Thymus (tissue), 14 donors: ENCODE measurements around the gene MKI67. TPM values are rescaled to one million over a fixed set of nuclear protein-coding genes. Genes with fewer than 3 reads are reported as not detected.

ENCODE experiments used
- DNase-seq, 9 donors: peaks; one replicate each; pipeline ENCODE4 v3.0.0-alpha.2; 2013; ENCODE audit warnings: low spot score in 9 of 9, low read depth in 6 of 9, missing footprints in 1 of 9
- H3K27ac ChIP-seq, 2 donors: one replicate each; pipeline ENCODE4 v1.5.1; 2013; ENCODE audit warnings: control low read depth in 1 of 2, low read depth in 1 of 2, low read length in 1 of 2, mild to moderate bottlenecking in 1 of 2, moderate library complexity in 1 of 2
- H3K27me3 ChIP-seq, 2 donors: one replicate each; pipeline ENCODE4 v1.5.1; 2013; ENCODE audit warnings: low read length in 1 of 2; ENCODE audit not compliant: control insufficient read depth in 2 of 2, insufficient read depth in 1 of 2
- H3K36me3 ChIP-seq, 2 donors: one replicate each; pipeline ENCODE4 v1.5.1; 2013; ENCODE audit warnings: low read length in 1 of 2, mild to moderate bottlenecking in 1 of 2, moderate library complexity in 1 of 2; ENCODE audit not compliant: control insufficient read depth in 2 of 2, insufficient read depth in 2 of 2
- H3K4me1 ChIP-seq, 2 donors: one replicate each; pipeline ENCODE4 v1.5.1; 2013; ENCODE audit warnings: low read length in 2 of 2; ENCODE audit not compliant: control insufficient read depth in 2 of 2, insufficient read depth in 2 of 2
- H3K4me3 ChIP-seq, 2 donors: one replicate each; pipeline ENCODE4 v1.5.1; 2013; ENCODE audit warnings: low read length in 2 of 2, control low read depth in 1 of 2, mild to moderate bottlenecking in 1 of 2
- H3K9me3 ChIP-seq, 2 donors: one replicate each; pipeline ENCODE4 v1.5.1; 2013; ENCODE audit warnings: low read length in 1 of 2, mild to moderate bottlenecking in 1 of 2; ENCODE audit not compliant: control insufficient read depth in 2 of 2, insufficient read depth in 1 of 2
- WGBS: extraction: QIAGEN DNeasy Blood & Tissue Kit; methylation state at CpG from one replicate; pipeline ENCODE4 v1.1.7; 2013; 5-methylcytosine and 5-hydroxymethylcytosine counted together
- long read RNA-seq, 10 donors: transcript quantifications; one replicate each; lab custom pipeline, GENCODE V29; 2026
- polyA plus RNA-seq: library from polyadenylated mRNA; stranded (reverse); fragments of 200-250 nt; gene quantifications from one replicate; pipeline ENCODE4 v1.2.3, GENCODE V29; 2013
- total RNA-seq: library from RNA; stranded (reverse); fragments of 120-200 nt; gene quantifications from one replicate; pipeline ENCODE4 v1.2.4, GENCODE V29; 2013
- donor health status: healthy.

Gene MKI67, protein sequence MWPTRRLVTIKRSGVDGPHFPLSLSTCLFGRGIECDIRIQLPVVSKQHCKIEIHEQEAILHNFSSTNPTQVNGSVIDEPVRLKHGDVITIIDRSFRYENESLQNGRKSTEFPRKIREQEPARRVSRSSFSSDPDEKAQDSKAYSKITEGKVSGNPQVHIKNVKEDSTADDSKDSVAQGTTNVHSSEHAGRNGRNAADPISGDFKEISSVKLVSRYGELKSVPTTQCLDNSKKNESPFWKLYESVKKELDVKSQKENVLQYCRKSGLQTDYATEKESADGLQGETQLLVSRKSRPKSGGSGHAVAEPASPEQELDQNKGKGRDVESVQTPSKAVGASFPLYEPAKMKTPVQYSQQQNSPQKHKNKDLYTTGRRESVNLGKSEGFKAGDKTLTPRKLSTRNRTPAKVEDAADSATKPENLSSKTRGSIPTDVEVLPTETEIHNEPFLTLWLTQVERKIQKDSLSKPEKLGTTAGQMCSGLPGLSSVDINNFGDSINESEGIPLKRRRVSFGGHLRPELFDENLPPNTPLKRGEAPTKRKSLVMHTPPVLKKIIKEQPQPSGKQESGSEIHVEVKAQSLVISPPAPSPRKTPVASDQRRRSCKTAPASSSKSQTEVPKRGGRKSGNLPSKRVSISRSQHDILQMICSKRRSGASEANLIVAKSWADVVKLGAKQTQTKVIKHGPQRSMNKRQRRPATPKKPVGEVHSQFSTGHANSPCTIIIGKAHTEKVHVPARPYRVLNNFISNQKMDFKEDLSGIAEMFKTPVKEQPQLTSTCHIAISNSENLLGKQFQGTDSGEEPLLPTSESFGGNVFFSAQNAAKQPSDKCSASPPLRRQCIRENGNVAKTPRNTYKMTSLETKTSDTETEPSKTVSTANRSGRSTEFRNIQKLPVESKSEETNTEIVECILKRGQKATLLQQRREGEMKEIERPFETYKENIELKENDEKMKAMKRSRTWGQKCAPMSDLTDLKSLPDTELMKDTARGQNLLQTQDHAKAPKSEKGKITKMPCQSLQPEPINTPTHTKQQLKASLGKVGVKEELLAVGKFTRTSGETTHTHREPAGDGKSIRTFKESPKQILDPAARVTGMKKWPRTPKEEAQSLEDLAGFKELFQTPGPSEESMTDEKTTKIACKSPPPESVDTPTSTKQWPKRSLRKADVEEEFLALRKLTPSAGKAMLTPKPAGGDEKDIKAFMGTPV (N-terminal part only)
- 41.5 TPM for total RNA-seq
- 3.9 TPM for polyA plus RNA-seq
- long read RNA-seq, donor 1 = 0 reads
- long read RNA-seq, donor 2 = 0 reads
- long read RNA-seq, donor 3, partial matches to known transcripts = 51 of 52 reads
- long read RNA-seq, donor 3, other reads (novel, unspliced or antisense) = 0 of 52 reads
- long read RNA-seq, donor 4, partial matches to known transcripts = 18 of 18 reads
- long read RNA-seq, donor 4, other reads (novel, unspliced or antisense) = 0 of 18 reads
- long read RNA-seq, donor 5, partial matches to known transcripts = 39 of 39 reads
- long read RNA-seq, donor 5, other reads (novel, unspliced or antisense) = 0 of 39 reads
- long read RNA-seq, donor 6, partial matches to known transcripts = 22 of 23 reads
- long read RNA-seq, donor 6, other reads (novel, unspliced or antisense) = 0 of 23 reads
- long read RNA-seq, donor 7, partial matches to known transcripts = 39 of 40 reads
- long read RNA-seq, donor 7, other reads (novel, unspliced or antisense) = 0 of 40 reads
- long read RNA-seq, donor 8, partial matches to known transcripts = 5 of 5 reads
- long read RNA-seq, donor 8, other reads (novel, unspliced or antisense) = 0 of 5 reads
- long read RNA-seq, donor 9, partial matches to known transcripts = 30 of 34 reads
- long read RNA-seq, donor 9, other reads (novel, unspliced or antisense) = 0 of 34 reads
- long read RNA-seq, donor 10, partial matches to known transcripts = 91 of 91 reads
- long read RNA-seq, donor 10, other reads (novel, unspliced or antisense) = 0 of 91 reads

DNA sequence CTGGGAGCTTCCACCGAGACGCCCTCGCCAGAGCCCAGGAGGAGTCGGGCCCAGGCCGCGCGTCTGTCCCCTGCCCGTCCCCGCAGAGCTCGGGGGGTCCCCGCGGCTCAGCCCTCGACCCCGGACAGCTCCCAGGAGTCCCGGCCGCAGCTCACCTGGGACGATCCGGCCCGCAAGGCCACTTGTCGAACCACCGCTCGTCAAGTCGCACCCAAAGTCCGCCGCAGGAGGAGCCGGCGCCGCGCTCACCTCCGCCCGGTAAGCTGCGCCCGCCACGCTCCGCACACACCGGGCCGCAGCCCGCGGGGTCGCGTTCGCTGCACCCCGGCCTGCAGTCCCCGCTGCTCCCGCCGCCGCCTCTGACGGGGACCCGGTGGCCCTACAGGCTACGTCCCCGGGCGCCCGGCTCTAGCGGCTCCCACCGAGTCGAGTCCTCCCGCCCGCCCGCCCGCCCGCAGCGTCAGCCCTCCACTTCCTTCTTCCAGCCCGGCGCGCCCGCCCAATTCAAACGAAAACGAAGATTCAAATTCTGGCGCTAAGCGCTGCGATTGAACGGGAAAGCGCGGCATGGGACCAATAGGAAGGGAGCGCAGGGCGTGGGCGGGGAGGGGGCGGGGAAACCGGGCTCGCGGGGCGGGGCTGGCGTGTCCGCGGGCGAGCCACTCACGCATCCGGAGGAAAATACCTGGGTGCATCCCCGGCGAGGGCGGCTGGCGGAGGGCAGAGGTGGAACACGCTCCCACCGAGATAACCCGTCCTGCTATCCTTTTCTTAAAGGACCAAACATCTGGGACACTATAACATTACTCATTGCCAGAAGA lies at the start of gene MKI67:
Gene MKI67, minus strand, starts transcription at position 480 of the 821 bp plus-strand sequence. CDS start 756 bp downstream, outside the sequence.
- peak within 1 kb of the TSS; percentile 53 to 65 for H3K27ac ChIP-seq
- no peaks in the 10 kb centered on the region for H3K9me3 ChIP-seq
- peak within 1 kb of the TSS; percentile 68 to 76 for H3K4me3 ChIP-seq
- under 1% methylated on average over 95 of the region's 95 CpGs for WGBS
- peaks cover 14 to 27% of the 10 kb centered on the region in 2 donors for H3K4me1 ChIP-seq
- peaks cover 4 to 27% of the 10 kb centered on the region in 2 donors for H3K36me3 ChIP-seq
- peak; percentile 80 to 98 (median 94) for DNase-seq
- no peaks in the 10 kb centered on the region for H3K27me3 ChIP-seq

DNA sequence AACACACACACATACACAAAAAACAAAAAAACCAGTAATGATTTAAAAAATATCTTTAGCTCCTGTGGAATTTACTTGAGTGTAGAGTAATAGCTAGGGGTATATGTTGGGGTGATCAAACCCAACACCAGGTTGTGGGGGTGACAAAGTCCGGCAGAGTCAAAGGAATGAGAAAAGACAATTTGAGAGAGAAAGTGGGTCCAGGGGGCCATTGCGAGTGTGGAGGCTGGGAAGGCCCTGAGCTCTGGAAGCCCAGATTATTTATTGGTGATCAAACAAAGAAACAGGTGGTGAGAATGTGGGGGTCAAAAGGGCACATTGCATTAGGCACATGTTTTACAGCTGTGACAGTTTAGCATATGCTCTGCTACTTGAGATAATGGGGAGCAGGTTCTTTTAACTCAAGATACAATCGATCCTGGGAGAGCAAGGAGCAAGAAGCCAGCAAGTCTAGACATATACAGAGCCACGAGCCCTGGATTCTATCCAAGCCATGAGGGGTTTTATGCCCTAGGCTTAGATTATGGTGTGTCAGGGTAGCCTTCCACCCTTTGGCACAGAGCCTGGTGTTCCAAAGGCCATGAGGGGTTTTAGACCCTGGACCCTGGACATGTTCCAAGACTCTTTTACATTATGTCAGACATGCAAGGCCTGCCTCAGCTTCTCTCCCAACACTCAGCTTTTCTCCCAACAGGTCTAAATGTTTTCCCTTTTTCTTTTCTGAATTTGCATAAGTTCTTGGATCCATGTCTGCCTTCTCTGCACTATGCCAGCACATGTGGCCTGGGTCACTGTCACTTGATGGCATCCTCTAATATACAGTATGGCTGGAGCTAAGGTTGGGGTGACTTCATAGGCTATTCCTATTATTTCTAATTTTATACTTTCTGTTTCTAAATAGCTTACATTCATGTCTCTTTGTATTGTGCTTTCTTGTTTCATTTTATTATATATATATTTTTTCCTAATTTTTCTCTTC lies 48.6 kb upstream of the MKI67 start:
- no peak overlapping the region for H3K4me3 ChIP-seq
- H3K4me1 ChIP-seq = peaks cover 0 to 5% of the 10 kb centered on the region in 2 donors
- no peaks in the 10 kb centered on the region for H3K36me3 ChIP-seq
- H3K9me3 ChIP-seq = peaks cover 0 to 11% of the 10 kb centered on the region in 2 donors
- no peak overlapping the region for H3K27ac ChIP-seq
- DNase-seq = no peak
- H3K27me3 ChIP-seq = no peaks in the 10 kb centered on the region
- 90% methylated on average over 4 of the region's 4 CpGs for WGBS

DNA sequence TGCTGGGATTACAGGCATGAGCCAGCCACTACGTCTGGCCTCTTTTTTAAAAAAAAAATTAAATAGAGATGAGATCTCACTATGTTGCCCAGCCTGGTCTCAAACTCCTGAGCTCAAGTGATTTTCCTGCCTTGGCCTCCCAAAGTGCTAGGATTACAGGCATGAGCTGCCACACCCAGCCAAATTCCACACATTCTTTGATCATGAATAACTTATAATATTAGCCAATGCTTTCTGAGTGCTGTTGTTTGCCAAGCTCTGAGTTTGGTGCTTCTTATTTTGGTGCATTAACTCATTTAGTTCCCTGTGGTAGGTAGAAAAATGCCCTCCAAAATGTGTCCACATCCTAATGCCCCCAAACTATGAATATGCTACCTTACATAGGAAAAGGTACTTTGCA lies 47.2 kb upstream of the MKI67 start:
- no peak overlapping the region for H3K4me3 ChIP-seq
- WGBS = 86% methylated on average over 1 of the region's 1 CpG
- no peaks in the 10 kb centered on the region for H3K27me3 ChIP-seq
- no peak overlapping the region for H3K27ac ChIP-seq
- H3K4me1 ChIP-seq = peaks cover 0 to 5% of the 10 kb centered on the region in 2 donors
- peaks cover 0 to 11% of the 10 kb centered on the region in 2 donors for H3K9me3 ChIP-seq
- DNase-seq = no peak
- no peaks in the 10 kb centered on the region for H3K36me3 ChIP-seq

DNA sequence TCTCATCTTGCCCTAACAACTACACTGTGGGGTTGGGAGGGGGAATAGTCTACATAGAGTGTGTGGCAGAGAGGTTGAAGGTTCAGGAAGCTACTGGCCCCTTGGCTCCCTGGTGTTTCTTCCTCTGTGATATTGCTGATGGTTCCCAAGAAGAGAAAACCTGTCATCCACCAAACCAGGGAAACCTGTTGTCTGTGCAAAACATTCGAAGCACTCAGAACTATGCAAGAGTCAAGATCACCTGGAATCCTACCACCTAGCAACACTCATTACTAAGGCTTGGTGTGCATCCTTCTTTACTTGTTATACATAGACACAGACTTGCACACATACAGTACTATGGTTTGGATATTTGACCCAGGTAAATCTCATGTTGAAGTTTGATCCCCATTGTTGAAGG lies 46.5 kb upstream of the MKI67 start:
- peaks cover 0 to 11% of the 10 kb centered on the region in 2 donors for H3K9me3 ChIP-seq
- H3K27ac ChIP-seq = no peak overlapping the region
- H3K4me3 ChIP-seq = no peak overlapping the region
- H3K36me3 ChIP-seq = no peaks in the 10 kb centered on the region
- no peaks in the 10 kb centered on the region for H3K27me3 ChIP-seq
- 91% methylated on average over 1 of the region's 1 CpG for WGBS
- no peak for DNase-seq
- no peaks in the 10 kb centered on the region for H3K4me1 ChIP-seq

DNA sequence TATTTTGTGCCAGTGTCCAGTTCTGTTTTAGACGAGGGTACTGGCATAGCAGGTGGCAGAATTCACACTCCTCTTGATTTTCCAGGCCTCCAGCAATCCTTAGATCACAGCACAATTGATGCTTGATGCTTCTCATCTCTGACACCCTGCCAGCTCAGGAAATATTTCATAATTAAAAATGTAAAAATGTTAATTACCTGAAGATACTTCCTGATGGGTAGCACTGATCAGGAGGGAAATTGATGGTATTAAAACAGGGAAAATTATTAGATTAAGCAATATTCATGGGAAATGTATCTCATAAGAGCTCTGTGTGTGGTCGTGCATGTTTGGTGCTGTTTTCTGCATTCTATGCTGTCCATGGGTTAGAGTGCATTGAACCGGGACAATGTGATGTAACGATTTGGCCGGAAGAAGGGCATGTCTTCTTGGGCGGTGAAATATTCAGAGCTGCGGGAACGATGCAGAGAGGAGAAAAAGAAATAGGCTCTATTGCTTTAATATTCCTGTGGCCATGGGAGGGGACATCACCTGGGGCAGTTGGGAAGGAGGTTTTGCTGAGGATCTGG lies 43.7 kb upstream of the MKI67 start:
- peaks cover 0 to 10% of the 10 kb centered on the region in 2 donors for H3K9me3 ChIP-seq
- H3K27ac ChIP-seq = no peak overlapping the region
- no peaks in the 10 kb centered on the region for H3K36me3 ChIP-seq
- no peaks in the 10 kb centered on the region for H3K4me1 ChIP-seq
- no peak overlapping the region for H3K4me3 ChIP-seq
- WGBS = 90% methylated on average over 8 of the region's 8 CpGs
- H3K27me3 ChIP-seq = no peaks in the 10 kb centered on the region
- DNase-seq = no peak

DNA sequence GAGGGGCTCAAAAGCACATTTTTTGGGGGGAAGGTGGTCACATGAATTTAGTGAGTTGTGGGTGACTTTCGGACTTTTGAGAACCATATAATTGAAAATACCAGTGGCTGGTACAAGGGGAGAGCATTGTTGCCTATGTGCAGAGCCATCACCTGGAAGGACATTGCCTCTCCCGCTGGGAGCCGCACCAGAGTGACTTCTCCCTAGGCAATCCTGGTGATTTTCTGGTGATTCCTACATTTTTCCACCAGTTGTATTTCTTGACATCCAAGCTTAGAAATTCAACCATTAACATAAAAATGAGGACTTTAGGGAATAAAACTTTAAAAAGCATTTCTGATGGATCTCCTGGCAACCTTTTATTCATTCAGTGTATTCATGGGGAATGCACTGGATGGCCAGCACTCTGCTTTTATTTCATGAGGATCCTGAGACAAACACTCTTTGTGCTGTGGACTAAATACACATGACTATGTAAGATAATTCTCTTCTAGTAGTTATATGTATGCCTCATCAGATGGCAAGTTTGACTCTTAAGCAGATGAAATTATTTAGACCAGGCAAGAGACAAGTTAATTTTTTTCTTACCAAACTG lies 41.8 kb upstream of the MKI67 start:
- Histone ChIP-seq H3K27me3 (no peaks in the 10 kb centered on the region), H3K4me3 (no peak overlapping the region), H3K9me3 (no peaks in the 10 kb centered on the region), H3K27ac (no peak overlapping the region), H3K4me1 (no peaks in the 10 kb centered on the region), H3K36me3 (no peaks in the 10 kb centered on the region)
- DNase-seq = no peak
- WGBS = 96% methylated on average over 3 of the region's 3 CpGs
